Upper lobe of left lung (tissue), 6 donors: ENCODE results near the gene CORO1A. TPM values are rescaled to one million over a fixed set of nuclear protein-coding genes. Genes with fewer than 3 reads are reported as not detected.
A peak's percentile ranks its signal among the peaks of the same experiment; 100 is the strongest.
"Not testable (repeated sequence)": the region's sequence is repeated elsewhere in the genome, so short reads cannot be mapped to it uniquely, and the experiment has no call there.

Experiments
- ATAC-seq, 2 donors: fragments of 200-7000 bp; cut with Tn5 transposase; one replicate each; pipeline ENCODE4 v1.9.1; 2022; ENCODE audit warnings: mild to moderate bottlenecking in 2 of 2, moderate library complexity in 2 of 2; ENCODE audit not compliant: low FRiP score in 2 of 2
- DNase-seq, 2 donors: peaks; one replicate each; pipeline ENCODE4 v3.0.0-alpha.2; 2019 to 2020
- H3K27ac ChIP-seq, 4 donors: fragments of 200-600 bp; sonication (generic); one replicate each; pipeline ENCODE4 v1.5.1; 2016 to 2019
- H3K27me3 ChIP-seq, 4 donors: fragments of 200-600 bp; sonication (generic); one replicate each; pipeline ENCODE4 v1.5.1; 2017 to 2019
- H3K36me3 ChIP-seq, 4 donors: fragments of 200-600 bp; sonication (generic); one replicate each; pipeline ENCODE4 v1.5.1; 2016 to 2019
- H3K4me1 ChIP-seq, 4 donors: fragments of 200-600 bp; sonication (generic); one replicate each; pipeline ENCODE4 v1.5.1; 2018 to 2019
- H3K4me3 ChIP-seq, 4 donors: fragments of 200-600 bp; sonication (generic); one replicate each; pipeline ENCODE4 v1.5.1; 2017 to 2019; ENCODE audit warnings: mild to moderate bottlenecking in 2 of 4, moderate library complexity in 1 of 4
- H3K9me3 ChIP-seq, 4 donors: fragments of 200-600 bp; sonication (generic); one replicate each; pipeline ENCODE4 v1.5.1; 2018 to 2019
- CTCF ChIP-seq, 6 experiments: fragments of 450-650 bp in 4 of 6; fragments of 200-600 bp in 2 of 6; sonication (generic) in 2 of 6; IDR thresholded peaks; one replicate each; pipeline ENCODE4 v1.5.1; 2016 to 2019; ENCODE audit warnings: antibody characterized with exemption in 6 of 6
- EP300 ChIP-seq, 4 donors: sonication (generic); formaldehyde crosslinking; IDR thresholded peaks; one replicate each; pipeline ENCODE4 v1.5.1; 2017; ENCODE audit warnings: antibody characterized with exemption in 4 of 4, control low read depth in 2 of 4
- POLR2A ChIP-seq, 4 donors: fragments of 450-650 bp; IDR thresholded peaks; one replicate each; pipeline ENCODE4 v1.5.1; 2016 to 2017; ENCODE audit warnings: antibody characterized with exemption in 4 of 4, mild to moderate bottlenecking in 2 of 4
- POLR2AphosphoS5 ChIP-seq, 2 donors: sonication (generic); formaldehyde crosslinking; IDR thresholded peaks; one replicate each; pipeline ENCODE4 v1.5.1; 2017; ENCODE audit warnings: antibody characterized with exemption in 2 of 2
- WGBS, 2 donors: methylation state at CpG; one replicate each; pipeline ENCODE4 v1.1.5; 2017 to 2018; 5-methylcytosine and 5-hydroxymethylcytosine counted together
- total RNA-seq, 6 donors: library from RNA; depleted of rRNA in 4 of 6; stranded (reverse); fragments of >200 nt in 4 of 6; gene quantifications; one replicate each; pipeline versions ENCODE4 v1.1.0 to v1.2.1, GENCODE V29; 2016 to 2021
- donor health status: DM: no; HTN: no; CAD: no; lungs with moderate emphysema.
- donor health status: DM: no; HTN: yes; CAD: no; lungs with severe emphysema.

CORO1A gene
- total RNA-seq, 6 donors from 2014 or later: 42.2 to 159 (median 80.3) TPM

GRCh38 chr16:30170145-30170544 lies 13.3 kb upstream of the CORO1A start:
- ATAC-seq: not testable (repeated sequence)

GRCh38 chr16:30173054-30173453 lies 10.3 kb upstream of the CORO1A start:
- Histone ChIP-seq H3K4me3 (no peak overlapping the region), H3K27me3 (no peaks in the 10 kb centered on the region), H3K4me1 (no peaks in the 10 kb centered on the region), H3K36me3 (no peaks in the 10 kb centered on the region), H3K27ac (no peak overlapping the region), H3K9me3 (no peaks in the 10 kb centered on the region)
- DNase-seq (no peak), ATAC-seq (no peak)
- TF ChIP-seq EP300 (IDR thresholded peaks at IDR 0.05) (no peak), CTCF (IDR thresholded peaks at IDR 0.05) (no peak), POLR2AphosphoS5 (IDR thresholded peaks at IDR 0.05) (no peak), POLR2A (IDR thresholded peaks at IDR 0.05) (no peak)
- 82 to 83% methylated on average over 7 of the region's 7 CpGs for WGBS, 2 donors

More at GRCh38 chr16:30170145-30170544, 13.3 kb upstream of the CORO1A start:
- H3K27me3 ChIP-seq, H3K9me3 ChIP-seq, H3K27ac ChIP-seq, H3K36me3 ChIP-seq, DNase-seq, H3K4me3 ChIP-seq: not testable (repeated sequence)
- no CpG with 5 or more reads among the region's 31 CpGs for WGBS, 2 donors
- H3K4me1 ChIP-seq: peaks cover 0 to 10% (median 0%) of the 10 kb centered on the region in 4 donors

- H3K27me3 ChIP-seq, H3K4me1 ChIP-seq, ATAC-seq, H3K27ac ChIP-seq, H3K4me3 ChIP-seq, H3K9me3 ChIP-seq, H3K36me3 ChIP-seq: not testable (repeated sequence)
- WGBS, 2 donors: 66 to 68% methylated on average over 6 of the region's 6 CpGs
- DNase-seq: peak in 1 of 2 donors; percentile 63
These were observed 6.5 kb upstream of the CORO1A start for GRCh38 chr16:30176876-30177275.

- no peaks in the 10 kb centered on the region for H3K27me3 ChIP-seq
- H3K9me3 ChIP-seq: no peaks in the 10 kb centered on the region
- DNase-seq (no peak), ATAC-seq (no peak)
- no peak for TF ChIP-seq EP300 (IDR thresholded peaks at IDR 0.05)
- no peak for TF ChIP-seq POLR2A (IDR thresholded peaks at IDR 0.05)
- no peak for TF ChIP-seq CTCF (IDR thresholded peaks at IDR 0.05)
- WGBS, 2 donors: 93 to 94% methylated on average over 4 of the region's 4 CpGs
- H3K36me3 ChIP-seq: no peaks in the 10 kb centered on the region
- no peak overlapping the region for H3K27ac ChIP-seq
- H3K4me3 ChIP-seq: no peak overlapping the region
- H3K4me1 ChIP-seq: peaks cover 0 to 16% (median 8%) of the 10 kb centered on the region in 4 donors
These were observed 4.2 kb upstream of the CORO1A start for GRCh38 chr16:30179195-30179594.

- TF ChIP-seq POLR2A (IDR thresholded peaks at IDR 0.05) (no peak), EP300 (IDR thresholded peaks at IDR 0.05) (no peak), POLR2AphosphoS5 (IDR thresholded peaks at IDR 0.05) (no peak), CTCF (IDR thresholded peaks at IDR 0.05) (no peak)
- WGBS, 2 donors: 87 to 94% methylated on average over 9 of the region's 9 CpGs
These were observed 3.5 kb upstream of the CORO1A start for GRCh38 chr16:30179931-30180330.

GRCh38 chr16:30180741-30181140 lies 2.7 kb upstream of the CORO1A start:
- Histone ChIP-seq H3K4me1 (peaks cover 0 to 26% (median 8%) of the 10 kb centered on the region in 4 donors), H3K27ac (no peak overlapping the region), H3K27me3 (no peaks in the 10 kb centered on the region), H3K9me3 (no peaks in the 10 kb centered on the region), H3K4me3 (no peak overlapping the region), H3K36me3 (no peaks in the 10 kb centered on the region)
- DNase-seq: no peak
- TF ChIP-seq POLR2AphosphoS5 (IDR thresholded peaks at IDR 0.05): no peak
- TF ChIP-seq EP300 (IDR thresholded peaks at IDR 0.05): no peak
- 90% methylated on average over 3 of the region's 3 CpGs; no CpG with 5 or more reads in 1 of the 2 donors for WGBS, 2 donors
- ATAC-seq: no peak

More at GRCh38 chr16:30179931-30180330, 3.5 kb upstream of the CORO1A start:
- no peaks in the 10 kb centered on the region for H3K27me3 ChIP-seq
- ATAC-seq: no peak
- DNase-seq: no peak
- H3K27ac ChIP-seq: no peak overlapping the region
- H3K9me3 ChIP-seq: no peaks in the 10 kb centered on the region
- H3K4me3 ChIP-seq: no peak overlapping the region
- no peaks in the 10 kb centered on the region for H3K36me3 ChIP-seq
- H3K4me1 ChIP-seq: peaks cover 0 to 23% (median 8%) of the 10 kb centered on the region in 4 donors
